UCSD-AML1 (cell line): ENCODE data around the gene RNF180.

ENCODE experiments used
- DNase-seq: peaks from one replicate; lab custom pipeline; 2025; ENCODE audit not compliant: unreplicated experiment; lab: John Stamatoyannopoulos, UW

RNF180 gene

GRCh38 chr5:64165500-64166200, at the start of gene RNF180:
Gene RNF180 (plus strand): TSS chr5:64165843. CDS start chr5:64200808, 34,965 bp downstream.
- no peak for DNase-seq

GRCh38 chr5:64125521-64125920, 40.1 kb upstream of the RNF180 start:
- no peak for DNase-seq

- no peak for DNase-seq
Observed at GRCh38 chr5:64126202-64126741, 39.4 kb upstream of the RNF180 start.

- no peak for DNase-seq
Observed at GRCh38 chr5:64140018-64140417, 25.6 kb upstream of the RNF180 start.

GRCh38 chr5:64144425-64145215, 21.0 kb upstream of the RNF180 start:
- DNase-seq = no peak

GRCh38 chr5:64145216-64145895, 20.3 kb upstream of the RNF180 start:
- no peak for DNase-seq

GRCh38 chr5:64147379-64147778, 18.3 kb upstream of the RNF180 start:
- DNase-seq = no peak

- DNase-seq = peak; percentile 17
Observed at GRCh38 chr5:64147849-64148441, 17.7 kb upstream of the RNF180 start.

- no peak for DNase-seq
Observed at GRCh38 chr5:64149268-64149667, 16.4 kb upstream of the RNF180 start.

GRCh38 chr5:64149857-64150521, 15.7 kb upstream of the RNF180 start:
- no peak for DNase-seq

- no peak for DNase-seq
Observed at GRCh38 chr5:64156261-64156660, 9.4 kb upstream of the RNF180 start.

GRCh38 chr5:64158827-64159226, 6.8 kb upstream of the RNF180 start:
- no peak for DNase-seq

- DNase-seq = no peak
Observed at GRCh38 chr5:64160201-64160600, 5.4 kb upstream of the RNF180 start.

- DNase-seq = no peak
Observed at GRCh38 chr5:64161420-64161819, 4.2 kb upstream of the RNF180 start.

- DNase-seq = no peak
Observed at GRCh38 chr5:64163135-64163534, 2.5 kb upstream of the RNF180 start.

GRCh38 chr5:64163746-64164145, 1.9 kb upstream of the RNF180 start:
- DNase-seq = no peak

- DNase-seq = no peak
Observed at GRCh38 chr5:64164166-64164565, 1.5 kb upstream of the RNF180 start.

- no peak for DNase-seq
Observed at GRCh38 chr5:64165160-64165499, 513 bp upstream of the RNF180 start.

- DNase-seq = no peak
Observed at GRCh38 chr5:64166201-64166959, 737 bp downstream of the RNF180 start.

- DNase-seq = no peak
Observed at GRCh38 chr5:64176301-64176700, 10.7 kb downstream of the RNF180 start.
